Right renal cortex interstitium (tissue), 3 donors: ENCODE data around the gene ATP13A4. TPM values are rescaled to one million over a fixed set of nuclear protein-coding genes. Genes with fewer than 3 reads are reported as not detected.

Experiments
- DNase-seq, 3 donors: peaks; one replicate each; pipeline ENCODE4 v3.0.0-alpha.2; 2013; ENCODE audit warnings: low read depth in 3 of 3, low spot score in 2 of 3
- polyA plus RNA-seq, 3 donors: library from polyadenylated mRNA; unstranded; fragments of 120-200 nt; gene quantifications; one replicate each; pipeline ENCODE4 v1.2.1, GENCODE V29; 2013; ENCODE audit not compliant: insufficient read length in 3 of 3

ATP13A4 gene
- polyA plus RNA-seq, 3 donors: 0.78 to 1.3 (median 1.2) TPM

DNA sequence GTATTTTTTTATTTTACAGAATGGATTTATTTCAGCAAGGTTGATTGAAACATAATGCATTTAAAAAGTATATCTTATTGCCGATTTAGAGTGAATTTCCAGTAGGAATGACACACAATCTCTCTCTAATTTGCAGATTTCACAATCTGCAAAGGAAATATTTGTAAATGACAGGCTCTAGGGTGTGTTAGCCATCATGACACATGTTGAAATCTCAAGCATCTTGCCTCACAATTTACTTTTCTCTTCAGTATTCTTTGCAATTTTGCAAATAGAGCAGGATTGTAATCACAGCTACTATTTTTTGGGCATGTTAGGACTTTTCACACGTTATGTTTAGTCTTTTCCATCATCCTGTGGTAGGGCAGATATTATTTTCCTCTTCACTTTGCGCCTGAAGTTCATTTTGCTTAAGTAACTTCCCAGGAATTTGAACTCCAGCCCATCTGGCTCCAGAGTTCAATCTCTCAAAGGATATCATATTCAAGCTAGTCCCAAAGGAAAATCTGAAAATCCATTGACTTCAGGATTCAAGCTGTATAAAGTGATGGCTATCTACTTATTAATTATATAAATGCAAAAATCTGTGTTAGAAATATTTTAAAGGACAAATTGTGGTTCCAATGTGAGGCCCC, 55.4 kb downstream of the ATP13A4 start:
- no peak for DNase-seq

DNA sequence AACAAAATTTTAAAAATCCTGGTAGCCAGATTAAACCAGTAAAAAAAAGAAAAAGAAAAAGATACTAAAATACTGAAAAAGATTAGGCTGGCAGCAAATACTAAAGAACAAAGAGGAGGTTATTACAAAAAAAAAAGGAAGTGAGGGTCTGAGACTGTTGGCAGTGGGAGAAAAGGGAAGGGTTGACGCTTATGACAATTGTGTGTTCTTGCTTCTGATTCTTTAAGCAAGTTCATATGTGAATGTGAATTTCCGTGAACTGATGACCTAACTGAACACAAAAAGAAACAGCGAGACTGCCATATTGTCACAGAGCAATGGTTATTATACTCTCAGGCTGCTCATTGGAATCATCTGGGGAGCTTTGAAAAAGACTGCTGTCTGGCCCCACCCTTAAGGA, 56.5 kb downstream of the ATP13A4 start:
- DNase-seq: no peak

DNA sequence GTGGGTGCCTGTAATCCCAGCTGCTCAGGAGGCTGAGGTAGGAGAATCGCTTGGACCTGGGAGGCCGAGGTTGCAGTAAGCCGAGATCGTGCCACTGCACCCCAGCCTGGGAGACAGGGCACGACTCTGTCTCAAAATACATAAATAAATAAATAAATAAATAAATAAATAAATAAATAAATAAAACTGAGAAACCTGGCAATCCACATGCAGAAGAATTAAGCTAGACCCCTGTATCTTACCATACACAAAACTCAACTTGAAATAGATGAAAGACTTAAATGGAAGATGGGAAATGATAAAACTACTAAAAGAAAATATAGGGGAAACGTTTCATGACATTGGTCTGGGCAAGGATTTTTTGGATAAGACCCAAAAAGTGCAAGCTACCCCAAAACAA, 58.0 kb downstream of the ATP13A4 start:
- DNase-seq: no peak

DNA sequence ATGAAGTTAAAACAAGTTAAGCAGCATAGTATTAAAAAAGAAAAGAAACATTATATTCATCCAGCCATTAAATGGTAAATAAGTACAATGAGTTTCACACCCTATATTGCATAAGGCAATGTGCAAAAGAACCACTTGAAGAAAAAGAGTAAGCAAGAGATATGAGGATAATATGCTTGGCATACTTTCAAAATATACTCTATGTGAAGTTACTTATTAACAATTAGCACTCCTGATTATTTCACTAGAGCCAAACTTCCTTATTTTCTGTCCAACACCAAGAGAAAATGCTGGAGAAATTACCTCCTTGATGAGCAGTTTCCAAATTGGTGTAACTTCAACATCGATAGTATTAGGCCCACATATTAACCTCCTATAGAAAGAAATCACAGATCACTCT, 63.7 kb downstream of the ATP13A4 start:
- no peak for DNase-seq

DNA sequence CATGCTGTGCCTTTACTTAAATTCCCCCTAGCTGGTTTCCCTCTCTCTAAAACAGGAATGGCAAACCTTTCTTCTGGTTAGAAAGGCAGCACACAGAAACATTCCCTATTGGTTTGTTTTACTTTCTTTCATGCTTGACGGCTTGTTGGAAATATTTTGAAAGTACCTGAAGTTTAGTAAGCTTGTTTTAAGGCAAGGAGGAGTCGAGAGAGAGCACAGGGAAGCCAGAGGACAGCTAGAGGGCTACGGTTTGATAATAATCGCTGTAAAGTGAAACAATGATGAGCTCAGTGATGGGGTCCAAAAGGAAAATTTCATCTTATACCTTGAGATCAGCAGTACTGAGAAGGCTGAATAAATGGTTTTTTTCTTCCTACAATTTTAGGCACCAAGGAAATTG, 64.1 kb downstream of the ATP13A4 start:
- DNase-seq: no peak

DNA sequence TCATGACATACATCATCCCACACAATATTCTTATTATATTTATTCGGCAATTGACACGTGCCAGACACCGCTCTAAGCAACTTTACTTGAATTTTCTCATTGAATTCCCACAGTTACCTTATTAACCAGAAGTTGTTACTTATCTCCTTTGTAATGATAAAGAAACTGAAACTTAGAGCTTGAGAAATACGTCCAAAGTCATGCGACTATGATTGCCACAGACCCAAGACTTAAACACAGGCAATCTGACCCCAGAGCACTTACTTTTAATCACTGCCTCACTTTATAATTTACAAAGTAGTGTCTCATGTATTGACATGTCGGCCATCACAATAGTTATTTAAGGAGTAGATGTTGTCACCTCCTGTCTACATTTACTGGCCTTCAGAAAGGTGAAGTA, 64.7 kb downstream of the ATP13A4 start:
- DNase-seq: no peak

DNA sequence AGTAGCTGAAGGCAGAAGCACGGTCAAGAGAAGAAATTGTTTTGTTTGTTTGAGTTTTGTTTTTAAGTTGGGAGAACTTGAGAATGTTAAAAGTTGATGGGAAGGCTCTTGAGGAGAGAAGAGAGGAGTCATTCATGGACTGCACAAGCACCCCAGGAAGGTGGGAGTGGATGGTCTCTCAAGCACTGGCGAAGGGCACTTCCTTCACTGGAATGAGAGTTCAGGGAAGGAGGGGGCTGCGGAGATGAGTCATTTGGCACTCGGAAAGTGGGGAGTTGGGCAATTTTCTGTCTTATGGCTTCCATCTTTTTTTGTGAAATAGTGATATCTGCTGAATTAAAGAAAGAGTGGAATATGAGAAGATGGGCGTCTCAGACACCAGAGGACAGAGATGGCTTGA, 66.0 kb downstream of the ATP13A4 start:
- no peak for DNase-seq

DNA sequence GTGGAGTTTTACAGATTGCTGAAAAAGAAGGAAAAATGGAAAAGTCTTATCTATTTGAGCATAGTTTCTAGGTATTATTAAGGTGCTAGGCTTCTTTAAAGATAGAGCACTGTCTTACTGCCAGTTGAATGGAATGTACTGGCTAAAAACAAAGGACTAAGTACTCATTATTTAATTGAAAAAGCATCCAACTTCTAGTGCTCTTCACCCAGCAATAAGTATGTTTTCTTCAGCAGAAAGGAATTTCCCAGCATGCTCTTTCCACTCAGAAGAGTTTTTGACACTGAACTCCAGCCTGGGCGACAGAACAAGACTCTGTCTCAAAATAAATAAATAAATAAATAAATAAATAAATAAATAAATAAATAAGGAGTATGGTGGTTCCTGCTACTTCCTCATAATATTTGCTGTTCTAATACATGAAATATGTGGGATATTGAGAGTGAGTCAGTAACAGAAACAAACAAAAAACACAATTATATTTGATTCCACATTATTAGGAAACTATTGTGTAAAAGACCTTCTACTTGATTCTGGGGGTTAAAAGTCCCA, 70.6 kb downstream of the ATP13A4 start:
- no peak for DNase-seq

DNA sequence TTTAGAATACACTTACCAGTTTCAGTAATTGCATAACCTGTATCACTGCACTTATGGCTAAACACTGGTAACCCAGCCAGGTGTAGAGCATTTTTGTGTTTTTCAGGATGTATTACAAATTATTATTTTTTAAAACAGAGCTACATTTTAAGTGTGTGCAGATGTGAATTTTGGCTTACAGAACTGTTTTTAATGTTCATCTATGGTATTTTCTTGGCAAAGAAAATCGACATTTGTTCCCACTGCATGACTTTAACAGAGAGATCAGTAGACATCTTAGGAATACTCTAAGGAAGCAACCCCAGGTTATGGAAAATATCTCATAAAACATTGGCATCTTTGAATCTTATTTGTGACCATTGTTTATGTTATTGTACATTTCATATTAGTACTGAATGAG, 73.3 kb downstream of the ATP13A4 start:
- no peak for DNase-seq

DNA sequence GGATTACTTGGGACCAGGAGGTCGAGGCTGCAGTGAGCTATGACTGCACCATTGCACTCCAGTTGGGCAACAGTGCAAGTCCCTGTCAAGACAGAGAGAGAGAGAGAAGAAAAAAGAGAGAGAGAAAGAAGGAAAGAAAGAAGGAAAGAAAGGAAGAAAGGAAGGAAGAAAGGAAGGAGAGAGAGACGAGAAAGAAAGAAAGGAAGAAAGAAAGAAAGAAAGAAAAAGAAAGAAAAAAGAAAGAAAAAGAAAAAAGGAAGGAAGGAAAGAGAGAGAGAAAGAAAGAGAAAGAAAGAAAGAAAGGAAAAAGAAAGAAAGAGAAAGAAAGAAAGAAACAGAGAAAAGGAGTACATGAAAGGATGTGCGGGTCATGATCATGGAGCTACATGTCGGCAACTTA, 80.2 kb downstream of the ATP13A4 start:
- no peak for DNase-seq

DNA sequence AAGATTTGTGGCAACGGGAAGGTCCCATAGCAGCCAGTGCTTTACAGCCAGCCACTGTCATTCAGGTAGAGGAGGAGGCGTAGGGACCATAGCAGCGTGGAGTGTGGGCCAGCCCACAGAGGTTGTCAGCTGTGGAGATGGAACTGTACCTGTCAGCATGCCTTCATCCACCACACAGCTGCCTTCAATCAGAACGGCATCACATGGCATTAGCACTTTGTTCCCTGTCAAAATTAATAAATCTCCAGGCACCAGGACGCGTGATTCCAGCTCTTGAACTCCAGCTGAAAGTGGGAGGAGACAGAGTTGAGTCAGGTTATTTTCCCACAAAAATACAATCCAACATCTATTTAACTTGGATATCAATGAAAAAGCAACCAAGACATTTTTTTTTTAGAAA, 84.0 kb downstream of the ATP13A4 start:
- no peak for DNase-seq

DNA sequence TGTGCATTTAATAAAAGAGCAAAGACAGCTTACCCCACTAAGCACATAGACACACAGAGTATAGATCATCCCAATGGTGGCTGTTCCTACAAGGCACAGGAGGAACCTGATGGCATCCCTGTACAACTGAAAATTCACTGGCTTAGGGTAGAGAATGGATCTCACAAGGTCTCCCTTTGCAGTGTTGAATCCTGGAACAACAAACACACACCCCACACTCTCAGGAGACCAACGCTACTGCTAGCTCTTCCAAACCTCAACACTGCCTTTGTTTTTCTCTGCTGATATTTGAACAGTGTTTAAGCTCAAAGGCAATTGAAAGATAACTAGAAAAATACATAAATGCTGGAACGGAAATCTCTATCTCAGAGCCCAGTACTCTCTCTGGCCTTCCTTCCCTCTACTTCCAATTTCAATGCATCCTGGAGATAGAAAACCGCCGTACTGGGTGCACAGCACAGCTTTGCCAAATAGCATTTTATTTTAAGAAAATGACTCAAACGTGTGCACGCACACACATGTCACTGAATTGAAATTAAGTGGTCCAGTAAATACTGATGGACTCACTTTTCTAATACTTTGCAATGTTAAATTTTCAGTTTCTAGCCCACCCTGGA, 88.6 kb downstream of the ATP13A4 start:
- DNase-seq: no peak

DNA sequence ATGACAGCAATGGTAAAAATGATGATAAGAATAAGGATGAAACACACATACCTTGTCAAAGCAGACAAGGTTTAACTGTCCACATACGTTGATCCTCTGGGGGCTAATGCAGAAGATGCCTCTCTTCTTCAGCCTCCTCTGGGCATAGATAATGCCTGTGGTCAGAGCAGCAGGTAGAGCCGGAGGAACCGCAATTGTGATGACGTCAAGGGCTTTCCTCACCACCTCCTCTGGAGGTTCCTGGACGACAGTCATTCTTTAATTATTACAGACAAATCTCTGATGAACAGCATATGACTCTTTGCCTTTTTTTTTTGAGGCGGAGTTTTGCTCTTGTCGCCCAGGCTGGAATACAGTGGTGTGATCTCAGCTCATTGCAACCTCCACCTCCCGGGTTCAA, 89.8 kb downstream of the ATP13A4 start:
- no peak for DNase-seq

DNA sequence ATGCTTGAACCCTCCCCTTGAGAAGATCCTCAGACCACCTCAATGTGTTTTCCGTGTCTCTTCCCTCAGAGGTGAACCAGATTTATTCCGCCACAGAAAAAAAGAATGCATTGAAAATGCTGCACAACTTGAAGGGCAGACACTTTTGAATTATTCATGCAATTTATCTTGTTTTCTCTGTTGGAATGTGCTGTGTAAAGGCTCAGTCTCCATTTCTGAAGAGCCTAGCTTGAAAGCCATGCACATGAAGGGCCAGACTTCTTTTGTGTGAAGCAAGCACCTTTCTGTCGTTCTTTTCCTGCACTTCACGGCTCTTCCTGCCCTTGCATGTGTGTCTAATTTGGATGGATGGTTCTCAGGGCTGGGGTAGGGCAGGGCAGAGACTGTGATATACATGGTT, 97.2 kb downstream of the ATP13A4 start:
- no peak for DNase-seq

DNA sequence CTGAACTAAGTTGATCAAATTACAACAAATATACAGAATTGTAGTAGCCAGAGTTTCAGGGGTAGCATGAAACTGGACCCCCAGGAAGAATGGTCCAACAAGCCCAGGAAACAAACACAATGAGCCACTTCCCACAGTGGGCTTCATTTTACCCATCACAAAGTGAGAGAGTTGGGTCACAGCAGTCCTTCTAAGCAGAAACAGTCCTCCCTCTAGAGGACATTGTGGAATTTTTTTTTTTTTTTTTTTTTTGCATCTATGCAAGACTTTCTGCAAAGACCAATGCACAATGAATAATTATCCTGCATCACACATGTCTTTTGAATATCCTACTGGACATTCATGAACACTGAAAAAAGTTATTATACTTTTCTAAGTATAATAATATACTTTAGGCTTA, 102.4 kb downstream of the ATP13A4 start:
- DNase-seq: no peak

DNA sequence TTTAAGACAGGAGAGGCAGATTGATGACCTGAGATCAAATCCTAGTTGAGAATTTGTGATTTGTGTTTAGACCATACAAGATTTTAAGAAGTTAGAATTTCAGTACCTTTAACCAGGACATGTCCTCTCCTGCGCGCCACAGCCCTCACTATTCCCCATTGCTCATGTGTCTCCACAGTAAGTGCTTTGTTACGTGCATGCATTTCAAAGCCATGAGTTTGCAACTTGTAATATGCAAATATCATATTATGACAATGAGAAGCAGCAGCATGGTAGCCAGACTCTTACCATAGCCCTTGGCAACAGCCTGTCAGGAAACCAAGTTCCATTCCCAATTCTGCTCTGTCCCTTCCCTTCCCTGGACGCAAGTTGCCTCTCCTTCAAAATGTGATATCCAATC, 102.8 kb downstream of the ATP13A4 start:
- DNase-seq: no peak

DNA sequence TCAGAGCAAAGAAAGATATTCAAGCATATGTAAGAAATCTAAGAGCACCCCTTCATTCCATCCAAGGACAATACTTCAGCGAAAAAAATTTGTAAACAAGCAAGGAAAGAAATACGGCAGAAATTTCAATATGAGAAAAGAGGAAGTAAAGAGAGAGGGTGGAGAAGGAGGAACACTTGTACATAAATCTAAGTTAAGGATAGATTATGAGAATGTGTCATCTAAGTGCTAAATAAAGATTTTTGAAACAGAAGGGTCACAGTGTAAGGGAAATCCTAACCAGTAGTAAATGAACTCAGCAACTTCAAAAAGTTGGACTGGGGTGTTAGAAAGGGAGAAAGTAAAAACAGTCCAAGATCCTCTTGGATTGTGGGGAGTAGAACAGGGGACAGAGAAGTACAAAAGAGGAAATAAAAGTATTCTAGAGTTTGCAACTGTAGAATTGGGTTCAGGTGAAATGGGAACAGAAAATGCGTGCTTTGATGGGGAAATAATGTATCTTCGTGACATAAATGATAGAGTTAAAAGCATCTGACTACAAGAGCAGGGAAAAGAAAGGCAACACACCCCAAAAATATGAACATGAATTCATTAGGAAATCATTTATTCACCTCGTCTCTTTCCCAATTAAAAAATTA, 107.6 kb downstream of the ATP13A4 start:
- no peak for DNase-seq

DNA sequence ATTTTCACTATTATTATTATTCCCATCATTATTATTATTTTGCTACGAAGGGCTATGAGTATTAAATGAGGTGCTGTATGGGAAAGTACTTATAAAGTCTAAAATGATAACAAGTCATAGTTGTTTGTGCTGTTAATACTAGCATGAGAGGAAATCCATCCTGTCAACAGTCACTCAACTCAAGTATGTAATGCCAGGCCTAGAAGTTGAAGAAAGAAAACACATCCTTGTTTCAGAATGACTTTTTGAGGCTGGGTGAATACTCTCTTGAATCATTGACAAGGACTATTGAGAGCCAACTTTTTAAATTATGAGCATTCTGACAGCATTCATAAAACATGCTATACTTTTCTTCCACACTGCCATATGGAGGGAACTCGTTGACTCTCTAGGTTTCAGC, 115.3 kb downstream of the ATP13A4 start:
- DNase-seq: no peak

DNA sequence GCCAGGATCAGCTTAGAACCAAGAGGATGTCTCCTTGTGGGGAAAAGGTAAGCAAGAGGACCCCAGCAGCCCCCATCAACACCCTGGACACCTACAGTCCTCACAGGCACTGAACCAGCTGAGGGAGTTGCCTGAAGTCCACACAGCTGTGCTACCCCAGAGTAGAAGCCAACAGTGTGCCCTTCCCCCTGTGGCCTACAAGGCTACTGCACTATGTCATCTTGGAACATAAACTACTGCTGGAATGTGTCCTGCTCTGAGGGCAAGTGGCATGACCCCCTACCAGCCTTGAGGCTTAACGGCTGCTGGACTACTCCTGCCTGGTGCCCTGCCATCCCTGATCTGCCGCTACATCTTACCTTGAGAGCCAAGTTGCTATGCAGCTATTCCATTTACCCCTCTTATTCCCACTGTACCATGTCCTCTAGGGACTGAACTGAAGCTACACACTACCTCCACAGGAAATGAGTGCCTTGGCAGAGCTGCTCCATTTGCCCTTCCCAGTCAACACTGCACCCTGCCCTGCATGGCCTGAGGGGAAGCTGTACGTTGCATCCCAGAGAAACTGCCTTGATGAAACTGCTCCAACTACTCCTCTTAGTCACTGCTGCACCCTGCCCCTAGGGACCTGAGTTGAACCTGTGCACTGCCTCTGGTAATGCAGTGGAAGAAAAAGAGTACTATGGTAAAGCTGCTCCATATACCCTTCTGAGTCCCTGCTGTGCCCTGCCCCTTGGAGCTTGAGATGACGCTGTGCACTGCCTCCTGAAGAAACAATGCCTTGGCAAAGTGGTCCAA, 135.9 kb downstream of the ATP13A4 start:
- no peak for DNase-seq

DNA sequence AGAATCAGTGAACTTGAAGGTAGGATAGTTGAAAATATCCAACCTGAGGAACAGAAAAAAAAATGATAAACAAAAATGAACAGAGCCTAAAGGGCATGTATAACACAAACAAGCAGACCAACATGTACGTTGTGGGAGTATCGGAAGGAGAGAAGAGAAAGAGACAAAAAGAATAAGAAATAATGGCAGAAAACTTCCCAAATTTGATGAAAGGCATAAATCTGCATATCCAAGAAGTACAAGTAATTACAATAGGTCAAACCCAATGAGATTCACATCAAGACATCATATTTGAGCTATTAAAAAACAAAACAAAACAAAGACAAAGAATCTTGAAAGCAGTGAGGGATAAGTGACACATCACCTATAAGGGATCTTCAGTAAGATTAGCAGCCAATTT, 138.1 kb downstream of the ATP13A4 start:
- DNase-seq: no peak

DNA sequence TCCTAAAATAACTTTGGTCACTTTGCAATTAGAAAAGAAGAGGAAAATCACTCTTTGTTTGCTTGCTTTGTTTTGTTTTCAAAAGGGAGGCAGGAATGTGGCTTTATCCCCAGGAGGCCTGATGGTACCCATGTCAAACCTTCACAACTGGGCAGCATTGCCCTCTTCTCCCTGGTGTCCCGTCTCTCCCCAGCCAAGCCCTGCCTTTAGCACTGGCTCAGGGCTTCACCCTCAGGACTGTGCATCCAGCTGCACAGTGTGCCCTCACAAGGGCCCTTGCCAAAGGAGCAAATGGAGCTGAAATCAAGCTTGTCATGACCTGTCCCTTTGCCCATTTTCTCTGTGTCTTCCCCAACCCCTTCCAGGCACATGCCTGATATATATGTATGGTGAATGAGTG, 147.0 kb downstream of the ATP13A4 start:
- DNase-seq: no peak
